Right lobe of liver (tissue), 6 donors: ENCODE data around the gene NTMT1. TPM values are rescaled to one million over a fixed set of nuclear protein-coding genes. Genes with fewer than 3 reads are reported as not detected.
"Not testable (repeated sequence)": the region's sequence is repeated elsewhere in the genome, so short reads cannot be mapped to it uniquely, and the experiment has no call there.

Experiments
- ATAC-seq, 4 donors: fragments of 200-7000 bp; cut with Tn5 transposase; one replicate each; pipeline ENCODE4 v1.9.1; 2020; ENCODE audit warnings: mild to moderate bottlenecking in 4 of 4, moderate library complexity in 4 of 4
- DNase-seq, 3 donors: peaks; one replicate each; pipeline ENCODE4 v3.0.0-alpha.2; 2020
- H3K27ac ChIP-seq, 3 donors: fragments of 200-600 bp; one replicate each; pipeline ENCODE4 v1.8.0; 2022
- H3K27me3 ChIP-seq, 2 donors: fragments of 200-600 bp; one replicate each; pipeline ENCODE4 v1.8.0; 2022
- H3K36me3 ChIP-seq, 4 donors: fragments of 200-600 bp; sonication (generic) in 1 of 4; one replicate each; pipeline versions ENCODE4 v1.5.1 to v1.8.0; 2017 to 2022; ENCODE audit warnings: control low read depth in 1 of 4
- H3K4me1 ChIP-seq, 4 donors: fragments of 200-600 bp; sonication (generic) in 1 of 4; one replicate each; pipeline versions ENCODE4 v1.5.1 to v1.8.0; 2017 to 2022; ENCODE audit warnings: control low read depth in 1 of 4
- H3K4me3 ChIP-seq, 3 donors: fragments of 200-600 bp; one replicate each; pipeline ENCODE4 v1.8.0; 2022
- H3K9me3 ChIP-seq, 4 donors: fragments of 200-600 bp; sonication (generic) in 1 of 4; one replicate each; pipeline versions ENCODE4 v1.5.1 to v1.8.0; 2017 to 2022; ENCODE audit warnings: control low read depth in 1 of 4
- POLR2A ChIP-seq: fragments of 450-650 bp; IDR thresholded peaks from one replicate; pipeline ENCODE4 v1.6.1; 2017; ENCODE audit warnings: antibody characterized with exemption, mild to moderate bottlenecking
- WGBS: methylation state at CpG from one replicate; pipeline ENCODE4 v1.1.6; 2018; ENCODE audit warnings: low coverage, low lambda C conversion rate; ENCODE audit not compliant: insufficient coverage; ENCODE audit errors: missing lambda C conversion rate; 5-methylcytosine and 5-hydroxymethylcytosine counted together
- intact Hi-C, 2 donors: fragments of 100-400 bp; cut with DNase I; formaldehyde crosslinking; loops; one replicate each; pipeline versions ENCODE4 v1.11.2 to v1.14.1; 2022
- total RNA-seq, 6 experiments: library from RNA; depleted of rRNA in 2 of 6; stranded (reverse); fragments of >200 nt in 2 of 6; fragmentation: NEBNext Ultra II Directional in 3 of 6; extraction: Animal tissue kit (Norgen Biotek cat#: 25700) in 3 of 6; gene quantifications; one replicate each; pipeline versions ENCODE4 v1.1.0 to v1.2.4, GENCODE V29; 2016 to 2023
- TF ChIP-seq, protein P1 (sequence below), 4 donors: fragments of 200-600 bp in 3 of 4; fragments of 450-650 bp in 1 of 4; IDR thresholded peaks; one replicate each; pipeline versions ENCODE4 v1.5.1 to v1.8.0; 2016 to 2022; ENCODE audit warnings: antibody characterized with exemption in 4 of 4, mild to moderate bottlenecking in 2 of 4
- donor health status: DM: no; HTN: yes; CAD: no.
- donor health status: DM: no; HTN: no; CAD: no.
- donor health status: DM: no; HTN: no; CAD: no.
- donor health status: DM: no; HTN: yes; CAD: no.
- donor health status: DM: no; HTN: yes; CAD: no.

NTMT1 gene
- total RNA-seq, 6 experiments from 2014 or later: 15.6 to 28.3 (median 20.7) TPM

DNA sequence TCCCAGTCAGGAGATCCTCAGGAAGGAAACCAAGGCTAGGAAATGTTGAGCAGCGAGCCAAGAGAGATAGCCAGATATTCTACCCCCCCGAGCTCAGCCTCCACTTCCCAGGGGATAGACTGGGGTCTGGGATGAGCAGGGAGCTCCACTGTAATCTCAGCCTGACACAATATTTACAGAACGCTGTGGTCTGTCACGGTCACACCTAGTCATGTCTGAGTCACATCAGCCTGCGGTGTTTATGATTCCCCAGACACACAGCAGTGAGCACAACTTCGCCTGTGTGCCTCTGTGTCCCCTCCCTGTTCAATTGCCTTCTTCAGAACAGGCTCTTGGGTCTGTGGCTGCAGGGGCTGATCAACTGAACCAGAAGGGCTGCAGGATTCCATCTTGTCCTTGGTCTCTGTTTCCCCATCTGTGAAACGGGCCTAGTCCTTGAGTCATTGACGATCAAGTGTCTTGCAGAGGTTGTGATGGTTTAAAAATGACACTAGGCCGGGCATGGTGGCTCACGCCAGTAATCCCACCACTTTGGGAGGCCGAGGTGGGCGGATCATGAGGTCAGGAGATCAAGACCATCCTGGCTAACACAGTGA, 30.9 kb downstream of the NTMT1 start:
- 63% methylated on average over 8 of the region's 12 CpGs for WGBS
- ATAC-seq (no peak), DNase-seq (no peak)
- H3K27ac ChIP-seq: no peak overlapping the region
- H3K27me3 ChIP-seq: no peaks in the 10 kb centered on the region
- no peaks in the 10 kb centered on the region for H3K4me1 ChIP-seq
- H3K36me3 ChIP-seq: no peaks in the 10 kb centered on the region
- no peak for TF ChIP-seq POLR2A
- TF ChIP-seq, protein P1, sequence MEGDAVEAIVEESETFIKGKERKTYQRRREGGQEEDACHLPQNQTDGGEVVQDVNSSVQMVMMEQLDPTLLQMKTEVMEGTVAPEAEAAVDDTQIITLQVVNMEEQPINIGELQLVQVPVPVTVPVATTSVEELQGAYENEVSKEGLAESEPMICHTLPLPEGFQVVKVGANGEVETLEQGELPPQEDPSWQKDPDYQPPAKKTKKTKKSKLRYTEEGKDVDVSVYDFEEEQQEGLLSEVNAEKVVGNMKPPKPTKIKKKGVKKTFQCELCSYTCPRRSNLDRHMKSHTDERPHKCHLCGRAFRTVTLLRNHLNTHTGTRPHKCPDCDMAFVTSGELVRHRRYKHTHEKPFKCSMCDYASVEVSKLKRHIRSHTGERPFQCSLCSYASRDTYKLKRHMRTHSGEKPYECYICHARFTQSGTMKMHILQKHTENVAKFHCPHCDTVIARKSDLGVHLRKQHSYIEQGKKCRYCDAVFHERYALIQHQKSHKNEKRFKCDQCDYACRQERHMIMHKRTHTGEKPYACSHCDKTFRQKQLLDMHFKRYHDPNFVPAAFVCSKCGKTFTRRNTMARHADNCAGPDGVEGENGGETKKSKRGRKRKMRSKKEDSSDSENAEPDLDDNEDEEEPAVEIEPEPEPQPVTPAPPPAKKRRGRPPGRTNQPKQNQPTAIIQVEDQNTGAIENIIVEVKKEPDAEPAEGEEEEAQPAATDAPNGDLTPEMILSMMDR (IDR thresholded peaks at IDR 0.05): no peak
- H3K4me3 ChIP-seq: no peak overlapping the region
- no peaks in the 10 kb centered on the region for H3K9me3 ChIP-seq
- intact Hi-C loops: no loop called here

DNA sequence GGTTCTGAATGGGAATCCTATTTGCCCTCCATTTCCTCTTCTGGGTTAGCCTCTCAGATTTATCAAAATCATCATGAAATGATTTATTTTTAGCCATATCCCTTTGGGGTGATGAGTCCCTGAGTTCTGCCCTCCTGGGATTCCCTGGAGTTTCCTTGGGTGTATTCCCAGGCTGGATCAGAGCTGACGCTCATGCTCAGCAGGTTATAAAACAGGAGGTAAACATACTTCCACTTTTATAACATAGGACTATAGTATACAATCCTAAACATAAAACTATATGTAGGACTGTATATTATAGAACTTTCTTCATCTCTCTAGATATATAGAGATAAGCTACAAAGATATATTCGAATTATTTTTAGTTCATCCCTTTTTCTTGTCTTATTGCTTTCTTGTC, 35.1 kb downstream of the NTMT1 start:
- ATAC-seq (no peak), DNase-seq (no peak)
- no peaks in the 10 kb centered on the region for H3K9me3 ChIP-seq
- no peak overlapping the region for H3K27ac ChIP-seq
- H3K4me1 ChIP-seq: no peaks in the 10 kb centered on the region
- intact Hi-C loops: no loop called here
- no peak overlapping the region for H3K4me3 ChIP-seq
- TF ChIP-seq, protein P1 (IDR thresholded peaks at IDR 0.05): no peak
- TF ChIP-seq POLR2A: no peak
- H3K36me3 ChIP-seq: no peaks in the 10 kb centered on the region
- 64% methylated on average over 2 of the region's 2 CpGs for WGBS
- H3K27me3 ChIP-seq: no peaks in the 10 kb centered on the region

DNA sequence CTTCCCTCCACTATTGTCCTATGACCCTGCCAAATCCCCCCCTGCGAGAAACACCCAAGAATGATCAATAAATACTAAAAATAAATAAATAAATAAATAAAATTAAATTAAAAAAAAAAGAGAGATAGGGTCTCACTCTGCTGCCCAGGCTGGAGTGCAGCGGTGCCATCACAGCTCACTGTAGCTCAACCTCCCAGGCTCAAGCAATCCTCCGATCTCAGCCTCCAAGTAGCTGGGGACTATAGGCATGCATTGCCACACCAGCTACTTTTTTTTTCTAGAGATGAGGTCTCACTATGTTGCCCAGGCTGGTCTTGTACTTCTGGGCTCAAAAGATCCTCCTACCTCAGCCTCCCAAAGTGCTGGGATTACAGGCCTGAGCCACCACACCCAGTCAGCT, 36.3 kb downstream of the NTMT1 start:
- H3K9me3 ChIP-seq, intact Hi-C loops, DNase-seq, H3K4me3 ChIP-seq, H3K36me3 ChIP-seq, ATAC-seq, H3K27me3 ChIP-seq, H3K4me1 ChIP-seq, H3K27ac ChIP-seq: not testable (repeated sequence)
- 35% methylated on average over 3 of the region's 3 CpGs for WGBS

DNA sequence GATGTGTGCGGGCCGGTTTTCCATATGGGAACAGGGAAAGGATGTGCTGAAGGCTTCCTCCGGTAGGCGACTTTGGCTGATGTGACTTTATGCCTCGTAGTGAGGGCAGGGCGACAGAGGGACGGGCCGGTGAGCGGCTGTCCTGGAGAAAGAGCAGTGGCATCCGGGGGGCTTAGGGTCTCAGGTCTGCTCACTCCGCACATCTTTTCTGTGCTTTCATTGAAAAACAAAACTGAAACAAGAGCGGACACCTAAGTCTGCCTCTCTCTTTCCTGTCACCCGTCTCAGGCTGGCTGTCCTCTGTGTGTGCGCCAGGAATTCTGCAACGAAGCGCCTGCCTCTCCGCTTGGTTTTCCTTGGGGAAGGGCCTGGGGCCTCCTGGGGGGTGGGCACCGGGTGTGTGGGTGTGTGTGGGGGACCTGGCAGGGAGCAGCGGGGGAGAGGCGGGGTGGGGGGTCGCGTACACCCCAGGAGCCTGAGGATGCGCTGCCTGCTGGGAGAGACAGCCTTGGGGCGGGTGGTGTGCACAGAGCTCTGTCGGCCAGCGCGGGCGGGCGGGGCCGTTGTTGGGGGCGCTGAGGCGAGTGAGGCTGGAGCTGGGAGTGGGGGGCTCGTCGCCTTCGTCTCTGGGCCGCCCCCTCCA, 38.9 kb downstream of the NTMT1 start:
- no peak for DNase-seq
- intact Hi-C loops: no loop called here
- WGBS: 4% methylated on average over 13 of the region's 36 CpGs

DNA sequence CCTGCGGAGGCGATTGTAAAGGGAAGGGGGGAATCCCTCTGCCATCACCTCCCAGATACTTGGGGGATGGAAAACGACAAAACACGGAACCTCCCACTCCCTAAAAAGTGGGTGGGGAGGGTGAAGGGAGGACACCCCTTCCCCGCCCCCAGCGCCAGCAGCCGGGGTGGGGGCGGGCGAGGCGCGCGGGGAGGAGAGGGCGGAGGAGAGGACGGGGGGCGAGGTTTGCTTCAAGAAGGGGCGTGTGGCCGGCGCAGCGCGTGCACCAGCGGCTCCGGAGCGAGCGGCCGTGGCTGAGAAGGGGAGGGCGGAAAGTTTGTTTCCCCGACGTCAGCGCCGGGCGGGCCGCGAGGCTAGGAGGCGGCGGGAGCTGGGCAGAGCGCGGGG, 39.4 kb downstream of the NTMT1 start, which contains the start of gene PRRX2:
Gene PRRX2, plus strand, starts transcription at position 259 of the 387 bp plus-strand sequence. CDS start 221 bp downstream, outside the sequence.
- intact Hi-C loops: no loop called here
- no peaks in the 10 kb centered on the region for H3K36me3 ChIP-seq
- ATAC-seq (no peak), DNase-seq (no peak)
- no peak within 1 kb of the TSS for H3K4me3 ChIP-seq
- no peaks in the 10 kb centered on the region for H3K9me3 ChIP-seq
- WGBS: no CpG with 5 or more reads among the region's 37 CpGs
- H3K27ac ChIP-seq: no peak within 1 kb of the TSS
- peaks cover 0 to 9% of the 10 kb centered on the region in 2 donors for H3K27me3 ChIP-seq
- H3K4me1 ChIP-seq: no peaks in the 10 kb centered on the region
- TF ChIP-seq POLR2A: no peak
- TF ChIP-seq, protein P1 (IDR thresholded peaks at IDR 0.05): no peak

More for the DNA sequence above, 38.9 kb downstream of the NTMT1 start:
- TF ChIP-seq POLR2A: no peak
- TF ChIP-seq, protein P1 (IDR thresholded peaks at IDR 0.05): no peak
- Histone ChIP-seq H3K9me3 (no peaks in the 10 kb centered on the region), H3K4me3 (no peak overlapping the region), H3K27ac (no peak overlapping the region), H3K27me3 (peaks cover 0 to 9% of the 10 kb centered on the region in 2 donors), H3K4me1 (no peaks in the 10 kb centered on the region), H3K36me3 (no peaks in the 10 kb centered on the region)
- peak in 3 of 4 donors; percentile 28 to 40 (median 38) for ATAC-seq
